ENCODE results near the gene SUN2.

DNA sequence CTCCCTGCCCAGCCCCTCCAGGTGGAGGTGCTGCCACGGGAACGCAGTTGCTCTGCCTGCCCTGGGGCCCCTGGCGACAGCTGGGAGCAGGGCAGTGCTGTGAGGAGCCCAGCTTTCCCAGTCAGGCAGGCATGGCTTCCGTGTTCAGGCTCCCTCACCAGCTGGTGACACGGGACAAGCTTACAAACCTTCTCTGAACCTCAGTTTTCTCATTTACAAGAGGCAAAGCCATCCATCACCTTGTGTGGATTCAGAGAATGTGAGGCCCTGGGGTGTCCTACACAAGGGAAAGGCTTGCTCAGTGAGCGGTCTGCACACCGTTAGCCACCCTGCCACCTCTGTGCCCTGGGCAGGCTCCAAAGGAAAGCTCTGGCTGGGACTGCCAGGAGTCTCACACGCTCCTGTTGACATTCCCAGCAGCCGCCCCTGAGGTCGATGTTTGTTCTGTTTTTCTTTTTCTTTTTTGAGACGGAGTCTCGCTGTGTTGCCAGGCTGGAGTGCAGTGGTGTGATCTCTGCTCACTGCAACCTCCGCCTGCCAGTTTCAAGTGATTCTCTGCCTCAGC is 23.5 kb downstream of the SUN2 start:
- TF ChIP-seq, protein P1, sequence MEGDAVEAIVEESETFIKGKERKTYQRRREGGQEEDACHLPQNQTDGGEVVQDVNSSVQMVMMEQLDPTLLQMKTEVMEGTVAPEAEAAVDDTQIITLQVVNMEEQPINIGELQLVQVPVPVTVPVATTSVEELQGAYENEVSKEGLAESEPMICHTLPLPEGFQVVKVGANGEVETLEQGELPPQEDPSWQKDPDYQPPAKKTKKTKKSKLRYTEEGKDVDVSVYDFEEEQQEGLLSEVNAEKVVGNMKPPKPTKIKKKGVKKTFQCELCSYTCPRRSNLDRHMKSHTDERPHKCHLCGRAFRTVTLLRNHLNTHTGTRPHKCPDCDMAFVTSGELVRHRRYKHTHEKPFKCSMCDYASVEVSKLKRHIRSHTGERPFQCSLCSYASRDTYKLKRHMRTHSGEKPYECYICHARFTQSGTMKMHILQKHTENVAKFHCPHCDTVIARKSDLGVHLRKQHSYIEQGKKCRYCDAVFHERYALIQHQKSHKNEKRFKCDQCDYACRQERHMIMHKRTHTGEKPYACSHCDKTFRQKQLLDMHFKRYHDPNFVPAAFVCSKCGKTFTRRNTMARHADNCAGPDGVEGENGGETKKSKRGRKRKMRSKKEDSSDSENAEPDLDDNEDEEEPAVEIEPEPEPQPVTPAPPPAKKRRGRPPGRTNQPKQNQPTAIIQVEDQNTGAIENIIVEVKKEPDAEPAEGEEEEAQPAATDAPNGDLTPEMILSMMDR (IDR thresholded peaks at IDR 0.05): peak in 1 of 3 donors; percentile 33
- TF ChIP-seq POLR2A (IDR thresholded peaks at IDR 0.05): no peak
